ENCODE measurements around the gene PRPF6. TPM values are rescaled to one million over a fixed set of nuclear protein-coding genes. Genes with fewer than 3 reads are reported as not detected.

The PRPF6 gene
- polyA plus RNA-seq, 2 of the 4 experiments (the other 2 are of a cell fraction) = 42.8 to 47.2 TPM

GRCh38 chr20:64068386-64069208, 87.7 kb downstream of the PRPF6 start:
- ChIA-PET POLR2A (no interaction called here), CTCF (interaction anchor here (0.5 to 3.7 kb wide), 13 partner anchors 9 to 516 kb away, joined by 3 to 34 read pairs (median 6); partner anchors contain the start of genes OPRL1, RGS19 and SOX18)
- Histone ChIP-seq H3K27ac (no peak overlapping the region), H3K4me1 (peaks cover 36% of the 10 kb centered on the region), H3K4me3 (no peak overlapping the region), H3K4me2 (no peak overlapping the region), H3K9me3 (no peaks in the 10 kb centered on the region)
- no peak for TF ChIP-seq HDAC2 (IDR thresholded peaks at IDR 0.05)
- TF ChIP-seq ZFP36 (IDR thresholded peaks at IDR 0.05; ENCODE audit: borderline replicate concordance, partially characterized antibody) = no peak
- no peak for TF ChIP-seq JUN (IDR thresholded peaks at IDR 0.05)
- no peak for TF ChIP-seq POLR2AphosphoS2 (conservative IDR thresholded peaks at IDR 0.05; ENCODE audit: low read length)
- no peak for TF ChIP-seq PHF8 (IDR thresholded peaks at IDR 0.05; ENCODE audit: borderline replicate concordance, low read depth)
- TF ChIP-seq KDM1A (IDR thresholded peaks at IDR 0.05; ENCODE audit: low read depth) = no peak
- TF ChIP-seq TP53 (CRISPR knock-in tag; IDR thresholded peaks at IDR 0.05) = no peak
- no peak for TF ChIP-seq GATA3 (IDR thresholded peaks at IDR 0.05; ENCODE audit: borderline replicate concordance)
- TF ChIP-seq KDM5A (IDR thresholded peaks at IDR 0.05) = no peak
- no peak for TF ChIP-seq BCL3 (IDR thresholded peaks at IDR 0.05)
- TF ChIP-seq USF2 (IDR thresholded peaks at IDR 0.05) = no peak
- no peak for TF ChIP-seq PBX3 (IDR thresholded peaks at IDR 0.05)
- TF ChIP-seq MAZ (IDR thresholded peaks at IDR 0.05; ENCODE audit: borderline replicate concordance, low read depth, low read length) = no peak
- no peak for TF ChIP-seq JUNB (IDR thresholded peaks at IDR 0.05)
- no peak for TF ChIP-seq BHLHE40 (IDR thresholded peaks at IDR 0.05; ENCODE audit: low read depth, low read length)
- TF ChIP-seq SREBF2 (IDR thresholded peaks at IDR 0.05) = no peak
- TF ChIP-seq HMGXB4 (CRISPR knock-in tag; IDR thresholded peaks at IDR 0.05; ENCODE audit: borderline replicate concordance) = no peak
- 13% methylated on average over 1 of the region's 12 CpGs for WGBS (ENCODE audit: missing lambda C conversion rate)
- ATAC-seq (no peak), DNase-seq (ENCODE audit: low read depth in 1 of 2, low spot score in 1 of 2) (no peak), FAIRE-seq (no peak)

DNA sequence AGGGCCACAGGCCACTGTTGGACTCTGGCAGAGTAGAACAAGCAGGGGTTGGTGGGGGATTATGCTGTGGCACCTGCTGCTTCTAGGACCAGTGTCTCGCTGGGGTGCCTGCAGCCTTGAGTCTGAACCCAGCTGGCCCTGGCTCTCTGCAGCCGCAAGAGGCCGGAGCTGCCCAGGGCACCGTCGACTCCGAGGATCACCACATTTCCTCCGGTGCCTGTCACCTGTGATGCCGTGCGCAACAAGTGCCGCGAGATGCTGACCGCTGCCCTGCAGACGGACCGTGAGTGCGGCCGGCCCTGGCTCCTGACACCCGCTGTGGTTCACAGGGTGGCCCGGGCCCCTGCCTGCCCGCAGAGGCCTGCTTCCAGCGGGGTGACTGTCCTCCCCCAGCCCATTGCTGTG, 88.3 kb downstream of the PRPF6 start:
- DNase-seq (ENCODE audit: low read depth in 1 of 2, low spot score in 1 of 2) (no peak), ATAC-seq (0 out of 6 replicates have a peak, but pooled peaks of 1 of the 2 experiments have one; percentile 0), FAIRE-seq (no peak)
- POLR2A ChIA-PET = no interaction called here
- no peak overlapping the region for H3K4me2 ChIP-seq
- peaks cover 30% of the 10 kb centered on the region for H3K4me1 ChIP-seq
- no peak overlapping the region for H3K27ac ChIP-seq
- no peaks in the 10 kb centered on the region for H3K9me3 ChIP-seq
- 83% methylated on average over 6 of the region's 20 CpGs for WGBS (ENCODE audit: missing lambda C conversion rate)
- H3K4me3 ChIP-seq = no peak overlapping the region
- CTCF ChIA-PET = interaction anchor here (0.6 to 3.7 kb wide), 19 partner anchors 9 to 546 kb away, joined by 3 to 34 read pairs (median 4); partner anchors contain the start of genes LKAAEAR1, OPRL1, RGS19 and SOX18
- TF ChIP-seq CHD2 (IDR thresholded peaks at IDR 0.05; ENCODE audit: low read length, partially characterized antibody) (no peak), RNF2 (IDR thresholded peaks at IDR 0.05; ENCODE audit: borderline replicate concordance, low read depth) (no peak), BHLHE40 (IDR thresholded peaks at IDR 0.05; ENCODE audit: low read depth, low read length) (no peak)
